ENCODE data around the gene ITGB4. TPM values are rescaled to one million over a fixed set of nuclear protein-coding genes. Genes with fewer than 3 reads are reported as not detected.

Gene ITGB4
- total and polyA plus RNA-seq, 10 of the 15 experiments (the other 5 are each of a cell fraction or from before 2014, with no cell fraction given), result 0.06 to 1.6 (median 0.27) TPM; not detected in 2

GRCh38 chr17:75779250-75779986, 58.2 kb downstream of the ITGB4 start (continued):
- TF ChIP-seq TCF12 (IDR thresholded peaks at IDR 0.05; ENCODE audit: low read depth, low read length), result peak; percentile 91
- peak; percentile 100 for TF ChIP-seq SMAD1 (IDR thresholded peaks at IDR 0.05; ENCODE audit: low read depth, partially characterized antibody)
- TF ChIP-seq KAT2A (conservative IDR thresholded peaks at IDR 0.05; ENCODE audit: control insufficient read depth, low read depth, low read length), result no peak
- TF ChIP-seq HDGF (IDR thresholded peaks at IDR 0.05), result no peak; the same call in 1 of the 2 replicates
- peak; percentile 99 for TF ChIP-seq SMAD5 (IDR thresholded peaks at IDR 0.05; ENCODE audit: low read depth)
- TF ChIP-seq CEBPB (IDR thresholded peaks at IDR 0.05; ENCODE audit: borderline replicate concordance in 1 of 2, low read depth in 2 of 2, low read length in 2 of 2), result no peak
- peak; percentile 96 for TF ChIP-seq KLF5 (IDR thresholded peaks at IDR 0.05; ENCODE audit: partially characterized antibody)
- peak; percentile 25 for TF ChIP-seq MYC (IDR thresholded peaks at IDR 0.05; ENCODE audit: insufficient read depth, insufficient read length, insufficient replicate concordance, low read length, severe bottlenecking)
- peak; percentile 100 for TF ChIP-seq NFYB (IDR thresholded peaks at IDR 0.05; ENCODE audit: insufficient read depth, low read depth, low read length)
- TF ChIP-seq ZSCAN29 (IDR thresholded peaks at IDR 0.05), result 0 out of 2 replicates have a peak, but pooled peaks have one; percentile 73
- TF ChIP-seq TARDBP (IDR thresholded peaks at IDR 0.05; ENCODE audit: borderline replicate concordance), result 0 out of 2 replicates have a peak, but pooled peaks have one; percentile 56
- TF ChIP-seq ZNF622 (IDR thresholded peaks at IDR 0.05), result no peak
- TF ChIP-seq MTA2 (IDR thresholded peaks at IDR 0.05; ENCODE audit: low read depth), result no peak
- peak; percentile 83 for TF ChIP-seq IKZF1 (conservative IDR thresholded peaks at IDR 0.05)
- TF ChIP-seq ZNF592 (IDR thresholded peaks at IDR 0.05), result no peak
- TF ChIP-seq FOXK2 (IDR thresholded peaks at IDR 0.05), result 0 out of 2 replicates have a peak, but pooled peaks have one; percentile 21
- TF ChIP-seq, protein P1, sequence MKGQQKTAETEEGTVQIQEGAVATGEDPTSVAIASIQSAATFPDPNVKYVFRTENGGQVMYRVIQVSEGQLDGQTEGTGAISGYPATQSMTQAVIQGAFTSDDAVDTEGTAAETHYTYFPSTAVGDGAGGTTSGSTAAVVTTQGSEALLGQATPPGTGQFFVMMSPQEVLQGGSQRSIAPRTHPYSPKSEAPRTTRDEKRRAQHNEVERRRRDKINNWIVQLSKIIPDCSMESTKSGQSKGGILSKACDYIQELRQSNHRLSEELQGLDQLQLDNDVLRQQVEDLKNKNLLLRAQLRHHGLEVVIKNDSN (IDR thresholded peaks at IDR 0.05; ENCODE audit: borderline replicate concordance, extremely low read length, insufficient read depth, low read depth, low read length), result no peak
- peak in 1 of 2 experiments; percentile 29; a peak in 1 of 4 replicates for TF ChIP-seq ETV6 (conservative IDR thresholded peaks at IDR 0.05 in 1 of 2, IDR thresholded peaks at IDR 0.05 in 1 of 2; ENCODE audit: borderline replicate concordance in 1 of 2, low read depth in 1 of 2)
- TF ChIP-seq, protein P2, sequence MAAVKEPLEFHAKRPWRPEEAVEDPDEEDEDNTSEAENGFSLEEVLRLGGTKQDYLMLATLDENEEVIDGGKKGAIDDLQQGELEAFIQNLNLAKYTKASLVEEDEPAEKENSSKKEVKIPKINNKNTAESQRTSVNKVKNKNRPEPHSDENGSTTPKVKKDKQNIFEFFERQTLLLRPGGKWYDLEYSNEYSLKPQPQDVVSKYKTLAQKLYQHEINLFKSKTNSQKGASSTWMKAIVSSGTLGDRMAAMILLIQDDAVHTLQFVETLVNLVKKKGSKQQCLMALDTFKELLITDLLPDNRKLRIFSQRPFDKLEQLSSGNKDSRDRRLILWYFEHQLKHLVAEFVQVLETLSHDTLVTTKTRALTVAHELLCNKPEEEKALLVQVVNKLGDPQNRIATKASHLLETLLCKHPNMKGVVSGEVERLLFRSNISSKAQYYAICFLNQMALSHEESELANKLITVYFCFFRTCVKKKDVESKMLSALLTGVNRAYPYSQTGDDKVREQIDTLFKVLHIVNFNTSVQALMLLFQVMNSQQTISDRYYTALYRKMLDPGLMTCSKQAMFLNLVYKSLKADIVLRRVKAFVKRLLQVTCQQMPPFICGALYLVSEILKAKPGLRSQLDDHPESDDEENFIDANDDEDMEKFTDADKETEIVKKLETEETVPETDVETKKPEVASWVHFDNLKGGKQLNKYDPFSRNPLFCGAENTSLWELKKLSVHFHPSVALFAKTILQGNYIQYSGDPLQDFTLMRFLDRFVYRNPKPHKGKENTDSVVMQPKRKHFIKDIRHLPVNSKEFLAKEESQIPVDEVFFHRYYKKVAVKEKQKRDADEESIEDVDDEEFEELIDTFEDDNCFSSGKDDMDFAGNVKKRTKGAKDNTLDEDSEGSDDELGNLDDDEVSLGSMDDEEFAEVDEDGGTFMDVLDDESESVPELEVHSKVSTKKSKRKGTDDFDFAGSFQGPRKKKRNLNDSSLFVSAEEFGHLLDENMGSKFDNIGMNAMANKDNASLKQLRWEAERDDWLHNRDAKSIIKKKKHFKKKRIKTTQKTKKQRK (IDR thresholded peaks at IDR 0.05; ENCODE audit: low read depth, low read length), result 0 out of 2 replicates have a peak, but pooled peaks have one; percentile 26
- TF ChIP-seq NFYA (IDR thresholded peaks at IDR 0.05; ENCODE audit: borderline replicate concordance, low read depth, low read length), result peak; percentile 97; the same call in 1 of the 2 replicates
